ENCODE results near the gene ASB13.

Gene ASB13

DNA sequence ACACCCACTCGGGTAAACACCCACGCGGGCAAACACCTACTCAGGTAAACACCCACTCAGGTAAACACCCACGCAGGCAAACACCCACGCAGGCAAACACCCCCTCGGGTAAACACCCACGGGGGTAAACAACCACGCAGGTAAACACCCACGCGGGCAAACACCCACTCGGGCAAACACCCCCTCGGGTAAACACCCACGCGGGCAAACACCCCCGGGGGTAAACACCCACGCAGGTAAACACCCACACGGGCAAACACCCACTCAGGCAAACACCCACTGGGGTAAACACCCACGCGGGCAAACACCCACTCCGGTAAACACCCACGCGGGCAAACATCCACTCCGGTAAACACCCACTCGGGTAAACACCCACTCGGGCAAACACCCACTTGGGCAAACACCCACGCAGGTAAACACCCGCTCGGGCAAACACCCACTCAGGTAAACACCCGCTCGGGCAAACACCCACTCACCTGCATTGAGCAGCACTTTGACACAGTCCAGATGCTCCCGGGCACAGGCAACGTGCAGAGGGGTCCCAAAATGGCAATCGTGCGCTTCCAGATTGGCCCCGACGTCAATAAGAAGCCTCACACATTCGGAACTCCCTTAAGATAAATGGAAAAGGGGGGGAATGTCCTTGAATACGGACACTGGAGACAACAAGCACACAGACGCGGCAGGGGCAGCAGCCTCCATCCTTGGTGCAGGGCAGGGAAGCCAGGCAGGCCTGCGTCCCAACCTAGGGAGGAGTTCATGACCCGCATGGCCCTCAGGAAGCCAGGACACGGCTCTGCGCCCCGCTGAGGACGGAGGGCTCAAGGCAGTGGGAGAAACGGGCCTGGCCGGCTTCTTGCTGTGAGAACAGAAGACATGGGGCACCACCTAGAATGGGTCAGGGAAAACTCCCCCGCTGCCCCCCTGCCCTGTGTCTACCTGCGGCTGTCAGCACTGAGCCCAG lies 17.6 kb downstream of the ASB13 start:
- DNase-seq (ENCODE audit: low spot score) (no peak), FAIRE-seq (no peak)

DNA sequence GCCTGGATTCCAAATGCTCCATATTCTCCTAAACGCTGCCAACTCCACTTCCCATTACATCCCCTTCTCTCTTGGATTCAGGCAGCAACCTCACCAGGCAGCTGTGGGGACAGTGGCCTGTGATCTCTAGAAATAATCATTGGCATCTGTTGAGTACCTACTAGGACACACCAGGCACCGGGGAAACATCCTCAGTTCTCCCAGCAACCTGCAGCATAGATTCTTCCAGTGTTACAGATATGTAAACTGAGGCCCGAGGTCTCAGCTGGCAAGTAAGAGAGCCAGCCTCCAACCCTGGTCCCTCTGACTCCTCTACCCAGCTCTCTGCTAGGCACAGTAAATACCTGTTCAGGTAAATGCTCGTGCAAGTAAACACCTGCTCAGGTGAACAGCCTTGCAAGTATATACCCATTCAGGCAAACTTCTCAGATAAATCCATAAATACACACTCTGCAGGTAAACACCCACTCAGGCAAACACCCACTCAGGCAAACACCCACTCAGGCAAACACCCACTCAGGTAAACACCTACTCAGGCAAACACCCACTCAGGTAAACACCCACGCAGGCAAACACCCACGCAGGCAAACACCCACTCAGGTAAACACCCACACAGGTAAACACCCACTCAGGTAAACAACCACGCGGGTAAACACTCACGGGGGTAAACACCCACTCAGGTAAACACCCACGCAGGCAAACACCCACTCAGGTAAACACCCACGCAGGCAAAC lies 18.7 kb downstream of the ASB13 start:
- DNase-seq (ENCODE audit: low spot score) (no peak), FAIRE-seq (no peak)

DNA sequence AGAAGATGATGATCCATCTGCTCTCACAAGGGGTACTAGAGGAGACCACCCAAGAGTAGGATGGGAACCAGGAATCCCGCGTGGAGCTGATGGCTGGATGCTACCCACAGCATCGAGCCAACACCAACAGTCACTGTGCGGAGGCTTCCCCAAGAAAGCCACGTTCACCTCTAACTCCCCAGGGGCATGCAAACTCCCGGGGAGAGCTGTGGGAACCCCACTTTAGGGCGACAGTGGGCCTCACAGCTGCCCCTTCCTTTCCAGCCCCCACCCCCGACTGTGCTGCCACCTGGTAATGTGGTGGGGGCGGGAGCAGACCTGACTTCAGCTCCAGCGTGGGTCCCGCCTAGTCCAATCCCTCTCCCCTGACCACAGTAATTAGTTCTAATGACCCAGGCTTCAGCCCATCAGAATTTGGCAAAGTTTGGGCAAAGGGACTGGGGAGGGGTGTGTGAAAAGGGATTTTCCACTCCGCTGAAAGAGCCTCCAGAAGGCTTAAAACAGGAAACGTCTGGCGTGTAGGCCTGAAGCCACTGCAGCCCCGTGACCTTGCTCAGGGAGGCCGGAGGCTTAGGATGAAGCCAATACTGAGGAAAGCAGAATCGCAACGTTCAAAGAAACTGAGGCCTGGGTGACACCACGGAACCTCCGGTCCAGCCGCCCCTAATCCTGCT lies 20.3 kb downstream of the ASB13 start:
- no peak for FAIRE-seq
- no peak for DNase-seq (ENCODE audit: low spot score)

DNA sequence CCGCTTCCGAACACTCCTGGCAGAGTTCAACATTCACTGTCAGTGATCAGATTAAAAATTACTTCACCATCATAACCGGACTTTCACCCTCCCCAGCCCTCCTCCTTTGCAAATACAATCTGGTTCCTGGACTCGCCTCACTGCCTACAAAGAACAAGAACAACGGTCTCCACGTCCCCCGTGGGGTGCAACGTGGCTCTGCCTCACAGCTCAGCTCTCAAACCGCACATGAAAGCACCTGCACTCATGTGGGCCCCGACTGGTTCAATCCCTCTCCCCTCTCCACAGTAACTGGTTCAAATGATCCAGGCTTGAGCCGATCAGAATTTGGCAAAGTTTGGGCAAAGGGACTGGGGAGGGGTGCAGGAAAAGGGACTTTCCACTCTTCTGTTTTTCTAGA lies 21.0 kb downstream of the ASB13 start:
- DNase-seq (ENCODE audit: low spot score) = no peak
- FAIRE-seq = no peak

DNA sequence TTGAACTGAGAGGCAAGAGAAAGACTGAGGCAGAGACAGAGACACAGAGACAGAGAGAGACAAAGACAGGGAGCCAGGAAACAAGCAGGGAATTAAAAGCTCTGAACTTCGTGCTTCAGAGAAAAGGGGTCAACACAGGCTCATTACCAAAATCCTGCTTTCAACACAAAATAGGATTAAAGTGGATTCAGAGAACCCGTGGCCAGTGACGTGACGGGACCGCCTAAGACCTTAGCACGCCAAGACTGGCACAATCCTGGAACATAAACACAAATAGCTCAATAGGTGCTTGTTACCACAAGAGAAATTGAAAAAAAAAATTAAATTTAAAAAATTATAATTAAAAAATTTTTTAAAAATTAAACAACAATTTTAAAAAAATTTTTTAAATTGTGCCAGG lies 21.5 kb downstream of the ASB13 start:
- DNase-seq (ENCODE audit: low spot score) (no peak), FAIRE-seq (no peak)

DNA sequence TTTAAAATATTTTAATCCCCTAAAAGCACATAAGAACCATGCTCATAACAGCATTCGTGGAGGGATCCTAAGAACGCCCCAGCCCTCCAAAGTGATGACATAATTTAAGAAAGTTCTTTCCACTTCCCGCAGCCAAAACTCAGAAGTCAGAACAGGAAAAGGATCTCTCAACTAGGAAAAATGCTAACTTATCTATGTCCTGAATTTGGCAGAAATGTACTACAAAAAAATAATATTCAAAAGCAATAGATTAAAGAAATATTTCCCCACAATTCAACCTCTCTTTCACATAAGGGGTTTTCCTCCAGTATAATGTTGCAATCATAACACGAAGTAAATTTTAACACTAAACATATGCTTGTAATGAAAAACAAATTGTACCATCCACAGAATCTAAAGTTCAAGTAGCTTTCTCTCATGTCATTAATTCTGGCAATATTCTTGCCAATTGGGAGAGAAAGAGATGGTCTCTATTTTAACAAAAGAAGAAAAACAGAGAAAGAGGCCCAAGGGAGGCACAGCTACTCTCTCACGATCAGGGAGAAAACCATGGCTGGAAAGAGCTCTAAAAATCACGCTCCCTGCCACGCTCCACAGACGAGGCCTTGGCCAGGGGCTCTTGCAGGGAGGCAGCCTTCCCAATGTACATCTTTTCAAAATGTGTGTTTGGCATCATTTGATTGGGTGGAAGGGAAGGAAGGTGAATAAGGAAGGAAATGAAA lies 22.9 kb downstream of the ASB13 start:
- FAIRE-seq = no peak
- no peak for DNase-seq (ENCODE audit: low spot score)

DNA sequence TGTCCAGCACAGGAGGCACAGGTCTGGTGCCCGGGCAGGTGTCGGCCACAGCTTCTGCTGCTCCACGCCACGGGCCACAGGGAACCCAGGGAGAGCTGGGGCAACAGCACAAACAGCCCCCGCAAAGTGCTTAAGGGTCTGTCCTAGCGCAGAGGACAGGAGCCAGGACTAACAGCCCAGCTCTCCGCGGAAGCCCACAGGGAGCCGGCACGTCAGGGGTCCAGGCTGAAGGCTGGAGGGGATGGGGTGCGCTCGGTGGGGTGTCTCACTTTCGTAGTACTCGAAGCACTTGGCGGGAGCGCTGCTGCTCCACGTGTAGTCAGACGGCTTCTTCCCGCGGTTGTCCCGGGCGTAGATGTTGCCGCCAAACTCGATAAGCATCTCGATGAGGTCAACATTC lies 24.9 kb downstream of the ASB13 start:
- FAIRE-seq = no peak
- no peak for DNase-seq (ENCODE audit: low spot score)

DNA sequence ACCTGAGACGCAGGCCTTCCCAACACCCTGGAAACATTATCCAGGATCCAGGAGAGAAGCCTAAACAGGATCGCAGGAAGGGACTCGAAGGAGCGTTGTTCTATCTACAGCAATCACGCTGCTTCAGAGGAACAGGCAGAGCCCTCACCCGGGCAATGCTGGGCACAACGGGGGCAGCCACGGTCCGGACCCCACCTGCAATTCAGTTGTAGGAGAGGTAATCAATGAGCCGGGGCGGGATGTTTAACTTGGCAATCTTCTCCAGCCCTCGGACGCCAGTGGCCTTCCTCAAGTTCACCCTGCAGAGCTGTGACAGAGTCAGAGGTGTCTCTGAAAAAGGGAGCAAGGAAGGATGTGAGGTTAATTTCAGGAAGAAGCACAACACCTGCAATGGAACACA lies 25.9 kb downstream of the ASB13 start:
- DNase-seq (ENCODE audit: low spot score) (no peak), FAIRE-seq (no peak)

DNA sequence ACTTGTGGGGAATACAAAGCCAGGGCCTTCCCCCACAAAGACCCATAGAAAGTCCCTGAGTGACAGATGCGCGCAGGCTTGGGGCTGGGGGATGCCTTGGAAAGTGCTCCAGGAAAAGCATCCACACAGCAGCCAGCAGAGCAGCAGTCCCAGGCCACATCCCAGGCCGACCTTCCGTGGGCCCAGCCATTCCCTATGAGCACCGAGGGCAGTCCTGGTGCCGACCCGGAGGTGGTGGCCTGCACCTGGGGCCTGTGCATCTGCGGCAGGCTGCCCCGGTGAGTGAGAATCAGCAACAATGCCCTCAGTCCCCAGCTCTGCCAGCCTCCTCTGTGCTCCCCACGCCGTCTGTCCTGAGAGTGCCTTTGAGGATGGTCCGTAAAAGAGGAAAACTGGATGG lies 26.4 kb downstream of the ASB13 start:
- FAIRE-seq (no peak), DNase-seq (ENCODE audit: low spot score) (no peak)

DNA sequence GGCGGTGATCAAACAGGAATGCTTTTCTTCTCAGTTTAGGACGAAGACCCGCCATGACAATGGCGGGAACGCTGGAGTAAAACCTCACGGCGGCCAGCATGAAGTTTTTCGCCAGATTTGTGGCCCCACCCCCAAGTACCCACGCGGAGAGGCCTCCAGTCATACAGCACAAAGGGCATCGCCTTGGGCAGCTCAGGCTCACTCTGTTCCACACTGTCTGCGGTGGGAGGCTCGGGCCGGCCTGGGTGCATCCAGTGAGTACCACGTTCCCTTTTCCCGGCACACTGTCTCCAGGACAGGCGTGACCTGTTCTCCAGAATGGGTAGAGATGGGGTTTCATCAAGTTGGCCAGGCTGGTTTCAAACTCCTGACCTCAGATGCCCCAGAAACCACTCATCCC lies 27.3 kb downstream of the ASB13 start:
- DNase-seq (ENCODE audit: low spot score) (no peak), FAIRE-seq (no peak)

DNA sequence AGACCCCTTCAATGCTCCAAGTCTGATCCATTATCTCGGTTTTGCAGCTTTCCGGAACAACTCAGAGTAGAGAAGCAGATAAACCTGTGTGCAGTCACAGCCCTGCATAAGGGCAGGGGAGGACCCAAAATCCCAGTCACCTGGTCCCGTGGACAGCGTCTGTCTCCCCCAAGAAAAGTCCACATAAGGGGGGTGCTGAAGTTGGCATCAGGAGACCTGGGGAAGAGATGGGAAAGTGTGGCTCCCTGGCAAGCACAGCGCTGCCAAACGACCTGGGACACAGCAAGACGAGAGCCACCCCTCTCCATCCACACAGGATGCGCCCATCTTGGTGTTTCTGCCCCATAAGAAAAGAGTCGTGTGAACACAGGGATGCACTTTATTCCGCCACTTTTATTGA lies 27.9 kb downstream of the ASB13 start:
- FAIRE-seq (no peak), DNase-seq (ENCODE audit: low spot score) (no peak)

DNA sequence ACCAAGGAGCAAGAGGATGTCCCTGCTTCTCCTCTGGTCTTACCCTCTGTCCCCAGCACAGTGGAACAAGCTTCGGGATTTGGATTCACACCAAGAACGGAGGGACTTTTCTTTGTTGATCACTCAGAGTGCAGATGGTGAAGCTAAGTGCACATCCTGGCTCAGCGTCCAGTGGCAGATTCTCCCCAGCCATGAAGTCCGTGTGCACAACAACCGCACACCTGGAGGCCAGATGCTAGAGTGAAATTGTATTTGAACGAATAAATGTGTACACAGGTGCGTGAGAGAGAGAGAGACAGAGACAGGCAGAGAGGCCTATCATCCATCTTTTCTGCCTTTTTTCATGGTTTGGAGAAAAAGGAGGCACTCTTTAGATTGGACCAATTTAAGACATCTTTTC lies 31.5 kb downstream of the ASB13 start:
- DNase-seq (ENCODE audit: low spot score) = no peak
- FAIRE-seq = no peak

DNA sequence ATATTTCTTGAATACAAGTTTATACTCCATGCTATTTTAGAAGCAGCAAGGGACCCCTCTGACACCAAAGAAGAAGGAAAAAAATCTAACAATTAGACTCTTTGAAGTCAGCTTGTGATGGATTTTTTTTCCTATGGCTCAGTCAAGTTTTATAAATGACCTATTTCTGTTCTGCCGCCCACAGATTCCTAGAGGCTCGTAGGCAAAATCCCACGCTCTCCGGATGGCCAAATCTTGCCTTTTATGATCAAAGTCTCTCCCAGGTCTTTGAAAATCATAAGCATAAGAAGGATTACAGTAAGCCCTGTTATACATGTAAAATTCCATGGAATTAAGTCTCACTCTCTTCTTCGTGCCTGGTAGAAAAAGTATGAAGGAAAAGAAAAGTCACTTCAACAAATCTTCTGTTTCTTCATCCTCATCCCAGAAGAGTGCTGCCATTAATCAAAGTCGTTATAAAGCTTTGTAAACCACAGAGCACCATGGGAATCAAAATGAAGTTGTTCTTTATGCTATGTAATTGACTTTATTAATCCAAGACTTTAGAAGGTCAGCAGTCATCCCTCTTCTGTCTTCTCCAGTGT lies 33.1 kb downstream of the ASB13 start:
- FAIRE-seq (no peak), DNase-seq (ENCODE audit: low spot score) (no peak)

DNA sequence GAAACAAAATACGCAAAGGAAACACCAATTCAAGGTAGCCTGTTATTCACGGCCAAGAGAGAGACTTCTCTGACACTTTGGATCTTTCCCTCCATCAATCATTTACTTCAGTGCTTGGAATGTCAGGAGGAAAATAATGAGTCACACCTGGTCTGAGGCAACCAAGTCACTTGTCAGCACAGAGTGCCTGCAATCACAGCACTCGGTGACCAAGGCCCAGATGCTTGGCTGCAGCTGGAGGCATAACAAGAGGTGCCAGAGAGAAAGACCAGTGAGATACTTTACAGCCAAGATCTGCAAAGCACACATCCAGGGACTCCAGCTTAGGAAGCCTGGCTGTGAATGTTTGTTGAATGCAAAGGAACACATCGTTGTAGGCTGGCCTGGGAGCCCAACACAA lies 33.9 kb downstream of the ASB13 start:
- DNase-seq (ENCODE audit: low spot score) (peak; percentile 91), FAIRE-seq (peak; percentile 92)

DNA sequence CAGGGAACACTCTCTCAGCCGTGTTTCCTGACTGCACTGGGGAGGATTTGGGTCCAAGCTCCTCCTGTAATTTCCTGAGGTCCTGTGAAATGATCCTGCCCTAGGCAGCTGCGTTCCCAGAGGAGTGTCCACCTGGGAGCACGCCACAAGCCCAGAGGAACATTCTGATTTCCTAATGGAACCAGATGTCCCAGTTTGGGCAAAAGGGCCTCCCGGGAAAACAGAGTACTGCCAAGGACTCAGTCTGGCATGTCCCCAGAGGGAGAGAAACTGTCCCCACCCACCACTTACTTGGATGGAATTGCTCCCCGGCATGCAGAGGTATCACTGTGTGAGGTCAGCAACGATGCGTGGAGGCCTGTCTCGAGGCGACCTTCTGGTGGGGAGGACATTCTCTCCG lies 34.5 kb downstream of the ASB13 start:
- FAIRE-seq (no peak), DNase-seq (ENCODE audit: low spot score) (no peak)

DNA sequence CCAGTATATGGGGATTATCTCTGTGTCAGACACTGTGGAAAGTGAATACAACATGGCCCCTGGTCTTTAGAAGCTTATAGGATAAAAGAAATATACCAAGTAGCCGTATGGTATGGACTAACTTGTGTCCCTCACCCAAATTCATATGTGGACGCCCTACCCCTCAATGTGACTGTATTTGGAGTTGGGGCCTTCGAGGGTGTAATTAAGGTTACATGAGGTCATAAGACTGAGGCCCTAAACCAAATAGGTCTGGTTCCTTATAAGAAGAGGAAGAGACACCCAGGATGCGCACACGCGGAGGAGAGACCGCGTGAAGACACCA lies 36.3 kb downstream of the ASB13 start:
- FAIRE-seq = no peak
- no peak for DNase-seq (ENCODE audit: low spot score)

DNA sequence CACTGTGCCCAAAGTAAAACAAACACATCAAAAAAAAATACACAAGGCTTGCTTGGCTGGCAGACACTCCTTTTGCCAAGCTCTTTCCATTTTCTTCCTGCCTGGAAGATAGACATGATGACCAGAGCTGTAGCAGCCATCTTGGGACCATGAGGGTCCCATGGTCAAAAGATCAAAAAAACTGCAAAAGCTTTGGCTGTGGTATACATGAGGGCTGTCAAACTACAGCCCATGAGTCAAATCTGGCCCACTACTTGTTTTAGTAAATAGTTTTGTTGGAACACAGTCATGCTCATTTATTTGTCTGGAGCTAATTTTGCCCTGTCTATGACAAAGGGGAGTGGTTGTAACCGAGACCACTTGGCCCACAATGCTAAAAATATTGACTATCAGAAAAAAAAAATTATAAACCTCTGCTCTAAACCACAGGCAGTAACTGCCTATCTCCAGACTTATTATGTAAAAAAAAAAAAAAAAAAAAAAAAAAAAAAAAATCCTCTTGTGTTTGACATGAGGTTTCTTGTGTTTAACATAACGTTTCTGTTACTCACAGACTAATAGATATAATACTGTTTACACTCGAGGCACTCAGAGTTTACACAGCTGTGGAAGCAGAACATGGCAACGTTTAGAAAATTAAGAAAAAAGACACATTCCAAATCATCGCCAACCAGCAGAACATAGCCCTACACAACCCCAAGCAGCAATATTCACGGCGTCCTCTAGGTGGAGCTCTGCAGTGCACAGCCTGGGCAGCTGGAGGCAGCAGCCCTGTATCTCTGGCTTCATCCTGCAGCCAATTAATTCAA lies 36.9 kb downstream of the ASB13 start:
- peak; percentile 51 for DNase-seq (ENCODE audit: low spot score)
- peak; percentile 52 for FAIRE-seq

DNA sequence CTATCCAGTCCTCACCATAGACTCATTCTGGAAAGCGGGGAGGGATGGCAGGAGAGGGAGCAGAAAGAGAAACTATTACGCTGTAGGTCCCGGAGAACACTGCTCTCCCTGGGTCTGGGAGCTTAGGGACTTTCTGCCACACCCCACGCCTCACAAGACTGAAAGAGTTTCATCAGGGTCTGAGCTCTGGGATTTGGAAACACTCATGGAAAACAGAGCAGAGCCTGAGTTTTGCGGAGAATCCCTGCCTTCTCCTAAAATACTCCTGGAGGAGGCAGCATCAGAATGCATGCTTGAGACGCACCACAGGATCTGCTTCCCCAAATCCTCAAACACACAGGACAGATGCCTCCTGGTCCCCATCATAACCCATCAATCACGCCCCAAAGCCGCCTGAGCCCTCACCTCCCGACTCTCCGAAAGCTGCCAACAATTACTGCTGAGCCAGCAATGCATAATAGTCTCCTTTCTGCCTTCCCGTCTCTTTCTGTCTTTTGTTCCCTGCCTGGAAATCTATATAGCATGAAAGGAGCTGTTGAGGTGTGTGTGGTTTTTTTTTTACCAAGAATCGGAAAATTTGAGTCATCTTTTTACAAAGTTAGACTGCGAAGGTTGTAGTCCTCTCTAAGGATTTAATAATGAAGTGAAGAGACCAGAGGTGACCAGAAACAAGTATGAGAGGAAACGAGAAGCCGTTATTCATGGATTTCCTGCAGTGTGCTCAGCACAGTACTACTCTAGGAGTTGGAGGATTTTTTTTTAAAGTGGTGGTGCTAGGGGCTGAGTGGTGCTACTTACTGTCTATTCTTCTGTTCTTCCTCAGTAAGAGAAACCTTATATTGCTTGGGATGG lies 37.7 kb downstream of the ASB13 start:
- DNase-seq (ENCODE audit: low spot score) = no peak

DNA sequence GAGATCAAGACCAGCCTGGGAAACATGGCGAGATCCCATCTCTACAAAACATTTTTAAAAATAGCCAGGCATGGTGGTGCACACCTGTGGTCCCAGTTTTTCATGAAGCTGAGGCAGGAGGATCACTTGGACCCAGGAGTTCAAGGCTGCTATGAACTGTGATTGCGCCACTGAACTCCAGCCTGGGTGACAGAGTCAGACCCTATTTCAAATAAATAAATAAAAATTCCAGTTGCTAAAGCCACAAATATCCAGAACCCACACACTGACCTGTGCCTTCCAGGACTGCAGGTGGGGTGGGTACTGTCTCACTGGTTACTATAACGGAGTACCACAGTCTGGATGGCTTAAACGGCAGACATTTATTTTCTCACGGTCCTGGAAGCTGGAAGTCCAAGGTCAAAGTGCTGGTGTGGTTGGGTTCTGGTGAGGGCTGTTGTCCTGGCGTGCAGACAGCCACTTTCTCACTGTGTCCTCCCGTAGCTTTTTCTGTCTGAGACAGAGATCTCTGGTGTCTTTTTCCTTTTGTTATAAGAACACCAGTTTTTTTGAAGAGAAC lies 38.8 kb downstream of the ASB13 start:
- FAIRE-seq (no peak), DNase-seq (ENCODE audit: low spot score) (no peak)

More for the DNA sequence above, 37.7 kb downstream of the ASB13 start:
- FAIRE-seq = no peak

All from RCC 7860 (cell line).